ENCODE measurements around the gene EPS8L1.

The EPS8L1 gene

GRCh38 chr19:55080968-55081769 lies 5.5 kb downstream of the EPS8L1 start:
- DNase-seq (ENCODE audit: low spot score): peak; percentile 98
- no peak for TF ChIP-seq CTCF (IDR thresholded peaks at IDR 0.05; ENCODE audit: borderline replicate concordance, control extremely low read depth, extremely low read depth, insufficient read depth, missing control alignments)
- in situ Hi-C loops (cut with MboI; ENCODE audit: low sequenced_read_pairs, unreplicated experiment): no loop called here

GRCh38 chr19:55081770-55082019 lies 6.0 kb downstream of the EPS8L1 start:
- in situ Hi-C loops (cut with MboI; ENCODE audit: low sequenced_read_pairs, unreplicated experiment): no loop called here

GRCh38 chr19:55082020-55082851 lies 6.6 kb downstream of the EPS8L1 start:
- no peak for DNase-seq (ENCODE audit: low spot score)
- in situ Hi-C loops (cut with MboI; ENCODE audit: low sequenced_read_pairs, unreplicated experiment): no loop called here

More at GRCh38 chr19:55081770-55082019, 6.0 kb downstream of the EPS8L1 start:
- TF ChIP-seq CTCF (IDR thresholded peaks at IDR 0.05; ENCODE audit: borderline replicate concordance, control extremely low read depth, extremely low read depth, insufficient read depth, missing control alignments): no peak
- no peak for DNase-seq (ENCODE audit: low spot score)

GRCh38 chr19:55083004-55083850 lies 7.6 kb downstream of the EPS8L1 start:
- DNase-seq (ENCODE audit: low spot score): no peak
- no peak for TF ChIP-seq CTCF (IDR thresholded peaks at IDR 0.05; ENCODE audit: borderline replicate concordance, control extremely low read depth, extremely low read depth, insufficient read depth, missing control alignments)
- in situ Hi-C loops (cut with MboI; ENCODE audit: low sequenced_read_pairs, unreplicated experiment): no loop called here

More at GRCh38 chr19:55082020-55082851, 6.6 kb downstream of the EPS8L1 start:
- no peak for TF ChIP-seq CTCF (IDR thresholded peaks at IDR 0.05; ENCODE audit: borderline replicate concordance, control extremely low read depth, extremely low read depth, insufficient read depth, missing control alignments)

GRCh38 chr19:55084416-55084815 lies 8.7 kb downstream of the EPS8L1 start:
- TF ChIP-seq CTCF (IDR thresholded peaks at IDR 0.05; ENCODE audit: borderline replicate concordance, control extremely low read depth, extremely low read depth, insufficient read depth, missing control alignments): no peak
- DNase-seq (ENCODE audit: low spot score): no peak
- in situ Hi-C loops (cut with MboI; ENCODE audit: low sequenced_read_pairs, unreplicated experiment): no loop called here
